ENCODE results near the gene FAAP100. TPM values are rescaled to one million over a fixed set of nuclear protein-coding genes. Genes with fewer than 3 reads are reported as not detected.
A peak's percentile ranks its signal among the peaks of the same experiment; 100 is the strongest.

Gene FAAP100
- total and polyA plus RNA-seq, 3 donors from 2014 or later, result 17.6 to 45.8 (median 42.6) TPM

DNA sequence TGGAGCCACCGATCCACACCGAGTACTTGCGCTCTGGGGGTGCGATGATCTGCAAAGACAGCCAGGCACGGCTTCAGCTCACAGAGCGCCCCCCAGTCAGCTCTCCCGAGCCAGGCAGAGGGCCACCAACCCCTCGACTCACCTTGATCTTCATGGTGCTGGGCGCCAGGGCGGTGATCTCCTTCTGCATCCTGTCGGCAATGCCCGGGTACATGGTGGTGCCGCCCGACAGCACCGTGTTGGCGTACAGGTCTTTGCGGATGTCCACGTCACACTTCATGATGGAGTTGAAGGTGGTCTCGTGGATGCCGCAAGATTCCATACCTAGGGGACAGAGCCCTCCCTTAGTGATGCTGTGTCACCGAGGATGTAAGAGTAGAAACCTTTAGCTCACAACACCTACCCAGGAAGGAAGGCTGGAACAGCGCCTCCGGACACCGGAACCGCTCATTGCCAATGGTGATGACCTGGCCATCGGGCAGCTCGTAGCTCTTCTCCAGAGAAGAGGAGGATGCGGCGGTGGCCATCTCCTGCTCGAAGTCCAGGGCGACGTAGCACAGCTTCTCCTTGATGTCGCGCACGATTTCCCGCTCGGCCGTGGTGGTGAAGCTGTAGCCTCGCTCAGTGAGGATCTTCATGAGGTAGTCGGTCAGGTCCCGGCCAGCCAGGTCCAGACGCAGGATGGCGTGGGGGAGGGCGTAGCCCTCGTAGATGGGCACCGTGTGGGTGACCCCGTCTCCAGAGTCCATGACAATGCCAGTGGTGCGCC lies 41.2 kb downstream of the FAAP100 start:
- WGBS, 2 donors, result 30 to 47% methylated on average over 30 to 45 of the region's 48 CpGs
- no peaks in the 10 kb centered on the region for H3K9me3 ChIP-seq
- intact Hi-C loops (cut with DNase I; ENCODE audit: low total_unique reads), result no loop called here
- peak overlapping the region; percentile 74 to 96 for H3K4me3 ChIP-seq
- H3K27me3 ChIP-seq, result no peaks in the 10 kb centered on the region
- peaks cover 25% of the 10 kb centered on the region for H3K4me1 ChIP-seq
- DNase-seq, result peak; percentile 31
- H3K36me3 ChIP-seq (ENCODE audit: low read depth, missing control alignments), result no peaks in the 10 kb centered on the region
- no peak for TF ChIP-seq POLR2A (IDR thresholded peaks at IDR 0.05)
- H3K27ac ChIP-seq, result peak overlapping the region; percentile 51 to 100

DNA sequence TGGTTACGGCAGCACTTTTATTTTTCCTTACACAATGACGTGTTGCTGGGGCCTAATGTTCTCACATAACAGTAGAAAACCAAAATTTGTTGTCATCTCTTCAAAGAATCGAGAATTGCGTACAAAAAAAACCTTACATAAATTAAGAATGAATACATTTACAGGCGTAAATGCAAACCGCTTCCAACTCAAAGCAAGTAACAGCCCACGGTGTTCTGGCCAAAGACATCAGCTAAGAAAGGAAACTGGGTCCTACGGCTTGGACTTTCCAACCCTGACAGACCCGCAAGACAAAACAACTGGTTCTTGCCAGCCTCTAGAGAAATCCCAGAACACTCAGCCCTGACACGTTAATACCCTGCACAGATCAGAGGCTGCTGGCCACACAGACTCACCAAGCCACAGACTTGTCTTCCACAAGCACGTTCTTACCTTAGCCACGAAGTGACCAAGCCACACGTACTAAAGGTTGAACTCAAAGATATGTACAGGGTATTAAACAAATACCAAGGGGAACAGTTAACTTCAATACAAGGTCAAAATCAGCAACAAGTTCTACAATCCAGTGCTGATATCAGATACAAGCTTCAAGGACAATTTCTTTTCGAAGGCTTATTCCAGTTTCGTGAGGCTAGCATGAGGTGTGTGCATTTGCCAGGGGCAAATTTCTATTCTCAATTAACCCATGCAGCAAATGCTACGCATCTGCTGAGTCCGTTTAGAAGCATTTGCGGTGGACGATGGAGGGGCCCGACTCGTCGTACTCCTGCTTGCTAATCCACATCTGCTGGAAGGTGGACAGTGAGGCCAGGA lies 42.0 kb downstream of the FAAP100 start:
- peak overlapping the region; percentile 74 to 96 for H3K4me3 ChIP-seq
- peaks cover 19% of the 10 kb centered on the region for H3K4me1 ChIP-seq
- peak overlapping the region in 1 of 2 donors; percentile 100 for H3K27ac ChIP-seq
- intact Hi-C loops (cut with DNase I; ENCODE audit: low total_unique reads), result no loop called here
- WGBS, 2 donors, result 28 to 31% methylated on average over 22 of the region's 22 CpGs
- DNase-seq, result no peak
- TF ChIP-seq, protein P1, sequence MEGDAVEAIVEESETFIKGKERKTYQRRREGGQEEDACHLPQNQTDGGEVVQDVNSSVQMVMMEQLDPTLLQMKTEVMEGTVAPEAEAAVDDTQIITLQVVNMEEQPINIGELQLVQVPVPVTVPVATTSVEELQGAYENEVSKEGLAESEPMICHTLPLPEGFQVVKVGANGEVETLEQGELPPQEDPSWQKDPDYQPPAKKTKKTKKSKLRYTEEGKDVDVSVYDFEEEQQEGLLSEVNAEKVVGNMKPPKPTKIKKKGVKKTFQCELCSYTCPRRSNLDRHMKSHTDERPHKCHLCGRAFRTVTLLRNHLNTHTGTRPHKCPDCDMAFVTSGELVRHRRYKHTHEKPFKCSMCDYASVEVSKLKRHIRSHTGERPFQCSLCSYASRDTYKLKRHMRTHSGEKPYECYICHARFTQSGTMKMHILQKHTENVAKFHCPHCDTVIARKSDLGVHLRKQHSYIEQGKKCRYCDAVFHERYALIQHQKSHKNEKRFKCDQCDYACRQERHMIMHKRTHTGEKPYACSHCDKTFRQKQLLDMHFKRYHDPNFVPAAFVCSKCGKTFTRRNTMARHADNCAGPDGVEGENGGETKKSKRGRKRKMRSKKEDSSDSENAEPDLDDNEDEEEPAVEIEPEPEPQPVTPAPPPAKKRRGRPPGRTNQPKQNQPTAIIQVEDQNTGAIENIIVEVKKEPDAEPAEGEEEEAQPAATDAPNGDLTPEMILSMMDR (IDR thresholded peaks at IDR 0.05), result no peak
- TF ChIP-seq POLR2A (IDR thresholded peaks at IDR 0.05), result no peak
- H3K27me3 ChIP-seq, result no peaks in the 10 kb centered on the region
- no peaks in the 10 kb centered on the region for H3K36me3 ChIP-seq (ENCODE audit: low read depth, missing control alignments)
- H3K9me3 ChIP-seq, result no peaks in the 10 kb centered on the region

DNA sequence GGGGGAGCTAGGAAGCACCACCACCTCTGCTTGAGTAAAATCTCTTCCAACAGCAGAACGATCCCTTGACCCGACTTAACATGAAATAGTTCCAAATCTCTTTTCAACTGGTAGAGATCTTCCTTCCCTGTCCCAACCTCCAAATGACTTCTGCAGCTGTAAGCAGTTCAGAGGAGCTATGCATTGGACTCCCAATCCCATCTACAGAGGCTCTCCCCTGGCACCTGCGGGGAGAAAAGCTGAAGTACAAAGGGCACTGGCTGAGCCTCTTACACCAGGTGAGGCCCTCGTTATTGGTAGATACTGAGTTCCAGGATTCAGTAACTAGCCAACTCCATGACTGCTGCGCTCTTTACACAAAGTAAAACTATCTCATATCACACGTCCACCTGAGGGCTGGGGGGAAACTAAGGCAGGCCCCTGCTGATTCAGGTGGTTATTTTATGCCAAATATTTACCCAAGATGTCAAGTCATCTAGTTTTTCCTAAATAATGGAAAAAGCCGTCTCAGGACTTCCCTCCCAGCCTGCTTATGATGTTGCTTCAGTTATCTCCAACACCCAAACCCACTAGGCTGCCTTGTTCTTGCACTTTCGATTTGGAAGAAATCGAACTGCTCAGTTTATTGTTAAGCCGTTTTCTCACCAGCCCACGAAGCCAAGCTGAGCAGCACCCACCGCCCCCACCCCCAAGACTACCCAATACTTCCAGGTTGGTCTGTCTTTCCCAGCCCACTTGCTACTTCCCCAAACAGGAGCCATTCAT lies 42.8 kb downstream of the FAAP100 start:
- intact Hi-C loops (cut with DNase I; ENCODE audit: low total_unique reads), result no loop called here
- Histone ChIP-seq H3K9me3 (no peaks in the 10 kb centered on the region), H3K4me3 (peak overlapping the region; percentile 74 to 96), H3K27me3 (no peaks in the 10 kb centered on the region), H3K36me3 (ENCODE audit: low read depth, missing control alignments) (no peaks in the 10 kb centered on the region), H3K27ac (peak overlapping the region; percentile 21 to 100), H3K4me1 (peaks cover 19% of the 10 kb centered on the region)
- no peak for DNase-seq
- WGBS, 2 donors, result 42 to 51% methylated on average over 12 of the region's 12 CpGs
- TF ChIP-seq, protein P1 (IDR thresholded peaks at IDR 0.05), result no peak

DNA sequence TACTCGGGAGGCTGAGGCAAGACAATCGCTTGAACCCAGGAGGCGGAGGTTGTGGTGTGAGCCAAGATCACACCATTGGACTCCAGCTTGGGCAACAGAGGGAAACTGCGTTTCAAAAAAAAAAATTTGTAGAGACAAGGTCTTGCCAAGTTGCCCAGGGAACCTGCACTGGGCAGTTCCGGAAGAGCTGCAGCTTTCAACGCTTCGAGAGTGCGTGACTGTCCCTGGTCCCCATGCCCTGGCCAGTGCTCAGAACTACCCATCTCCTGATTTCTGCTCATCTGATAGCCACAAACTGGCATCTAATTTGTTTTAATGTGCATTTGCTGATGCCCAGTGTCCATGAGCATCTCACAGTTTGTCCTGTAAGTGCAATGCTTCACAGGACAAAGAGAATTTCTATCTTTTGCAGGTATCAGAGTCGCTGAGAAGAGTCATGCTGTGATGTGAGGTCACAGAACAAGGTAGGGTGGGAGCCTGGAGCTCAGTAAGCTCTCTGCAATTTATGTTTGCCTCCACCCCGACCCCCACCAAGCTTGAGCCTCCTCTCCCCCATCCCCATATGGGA lies 43.4 kb downstream of the FAAP100 start:
- H3K9me3 ChIP-seq, result no peaks in the 10 kb centered on the region
- no peaks in the 10 kb centered on the region for H3K27me3 ChIP-seq
- 55 to 70% methylated on average over 9 to 10 of the region's 10 CpGs for WGBS, 2 donors
- H3K36me3 ChIP-seq (ENCODE audit: low read depth, missing control alignments), result no peaks in the 10 kb centered on the region
- H3K4me1 ChIP-seq, result peaks cover 13% of the 10 kb centered on the region
- intact Hi-C loops (cut with DNase I; ENCODE audit: low total_unique reads), result no loop called here
- H3K27ac ChIP-seq, result no peak overlapping the region
- TF ChIP-seq, protein P1 (IDR thresholded peaks at IDR 0.05), result no peak
- peak overlapping the region in 1 of 2 donors; percentile 96 for H3K4me3 ChIP-seq
- DNase-seq, result no peak
